Stimulated activated CD4-positive, alpha-beta T cell treated with anti-CD3 and anti-CD28 coated beads, Interleukin-4, amount 100 ng/mL, for 48 hours (primary cell): ENCODE measurements around the gene RDH16.
"Not testable (repeated sequence)": the region's sequence is repeated elsewhere in the genome, so short reads cannot be mapped to it uniquely, and the experiment has no call there.

Source experiments
- DNase-seq, 2 donors: peaks; one replicate each; pipeline ENCODE4 v3.0.0-alpha.2; 2020; ENCODE audit warnings: low read depth in 2 of 2

Gene RDH16

DNA sequence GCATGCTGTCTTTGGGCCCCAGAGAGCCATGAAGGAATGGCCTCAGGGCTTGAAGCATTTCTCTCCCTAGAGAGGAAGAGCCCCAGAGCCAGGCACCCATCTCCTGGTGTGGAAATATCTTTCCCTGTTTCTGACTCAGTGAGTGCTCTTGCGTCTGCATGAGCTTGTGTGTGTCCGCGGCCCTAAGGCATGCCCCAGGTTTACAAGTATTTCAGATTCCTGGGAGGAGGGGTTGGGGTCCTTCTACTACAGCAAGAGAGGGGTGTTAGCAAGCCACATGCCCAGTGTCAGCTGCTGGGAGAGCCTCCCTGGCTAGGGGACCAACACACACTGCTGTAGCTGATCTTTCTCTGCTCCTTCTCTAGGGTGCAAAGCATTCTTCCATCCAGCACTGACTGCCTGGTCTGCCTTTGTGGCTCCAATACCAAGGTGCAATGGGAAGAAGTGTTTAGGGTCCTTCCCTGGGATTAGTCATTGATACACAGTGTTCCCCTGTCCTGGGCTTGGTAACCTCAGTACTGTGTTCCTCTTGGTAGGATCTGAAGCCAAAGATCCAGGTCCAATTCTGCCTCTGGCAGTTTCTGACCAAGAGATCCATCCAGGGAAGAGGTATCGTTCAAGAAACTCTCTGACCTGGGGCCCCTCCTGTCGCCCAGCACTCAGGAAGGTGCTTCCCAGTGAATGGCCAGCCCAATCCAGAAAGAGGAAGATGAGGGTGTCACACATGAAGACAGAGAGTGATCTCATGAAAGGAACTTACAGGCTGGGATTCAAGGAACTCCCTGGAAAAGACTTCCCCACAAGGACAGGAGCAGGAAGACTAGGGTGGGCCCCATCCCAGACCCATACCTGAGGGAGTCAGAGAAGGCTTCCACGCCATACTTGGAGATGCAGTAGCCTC is 3.1 kb downstream of the RDH16 start:
- no peak for DNase-seq

GRCh38 chr12:56953314-56953713 is 4.1 kb downstream of the RDH16 start:
- DNase-seq: no peak

DNA sequence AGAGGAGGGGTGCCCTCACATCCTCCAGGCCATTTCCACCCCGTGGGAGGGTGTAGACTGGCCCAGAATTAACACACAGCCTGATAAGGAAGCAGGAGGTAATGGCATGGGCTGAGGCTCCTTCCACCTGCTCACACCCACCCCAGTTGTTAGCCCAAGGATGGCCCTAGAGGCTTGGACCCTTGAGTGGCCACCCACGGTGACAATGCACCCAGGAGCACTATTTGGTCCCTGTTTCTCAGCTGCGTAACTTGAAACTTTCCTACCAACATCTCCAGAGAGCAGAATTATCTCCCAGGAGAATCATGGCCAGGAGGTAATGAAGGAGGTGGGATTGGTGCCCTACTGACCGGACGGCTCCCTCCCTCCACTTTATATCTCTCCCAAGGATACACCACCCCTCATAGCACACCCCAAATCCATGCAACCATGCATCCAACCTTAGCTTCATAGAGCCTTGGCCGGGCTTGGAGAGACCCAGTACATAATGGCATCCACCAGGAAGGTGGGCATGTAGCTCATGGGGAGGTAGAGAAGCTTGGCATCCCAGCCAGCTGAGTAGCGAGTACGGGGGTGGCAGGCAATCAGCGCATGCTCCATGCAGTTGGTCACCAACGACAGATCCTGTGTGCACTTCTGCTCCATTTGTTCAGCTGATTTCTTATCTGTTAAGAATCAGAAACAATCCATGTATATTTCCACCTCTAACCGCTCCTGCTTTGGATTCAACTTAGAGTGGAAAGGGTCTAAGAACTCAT is 5.6 kb downstream of the RDH16 start:
- DNase-seq: no peak

- DNase-seq: no peak
Observed at GRCh38 chr12:56948881-56949280, 8.5 kb downstream of the RDH16 start.

DNA sequence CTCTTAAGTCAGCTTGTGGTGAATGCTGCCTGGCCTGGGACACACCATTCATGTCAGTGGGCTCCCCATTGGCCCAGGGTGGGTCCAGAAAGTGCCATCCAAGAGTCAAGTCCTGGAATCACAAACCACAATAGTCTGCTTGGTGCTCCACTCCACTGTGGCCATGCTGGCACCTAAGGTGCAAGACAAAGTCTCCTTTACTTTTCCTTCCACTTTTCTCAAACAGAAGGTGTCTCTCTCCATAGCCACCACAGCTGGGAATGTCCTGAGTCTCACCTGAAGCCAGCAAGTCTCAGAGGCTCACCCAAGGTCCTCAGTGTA is 9.0 kb downstream of the RDH16 start:
- no peak for DNase-seq

DNA sequence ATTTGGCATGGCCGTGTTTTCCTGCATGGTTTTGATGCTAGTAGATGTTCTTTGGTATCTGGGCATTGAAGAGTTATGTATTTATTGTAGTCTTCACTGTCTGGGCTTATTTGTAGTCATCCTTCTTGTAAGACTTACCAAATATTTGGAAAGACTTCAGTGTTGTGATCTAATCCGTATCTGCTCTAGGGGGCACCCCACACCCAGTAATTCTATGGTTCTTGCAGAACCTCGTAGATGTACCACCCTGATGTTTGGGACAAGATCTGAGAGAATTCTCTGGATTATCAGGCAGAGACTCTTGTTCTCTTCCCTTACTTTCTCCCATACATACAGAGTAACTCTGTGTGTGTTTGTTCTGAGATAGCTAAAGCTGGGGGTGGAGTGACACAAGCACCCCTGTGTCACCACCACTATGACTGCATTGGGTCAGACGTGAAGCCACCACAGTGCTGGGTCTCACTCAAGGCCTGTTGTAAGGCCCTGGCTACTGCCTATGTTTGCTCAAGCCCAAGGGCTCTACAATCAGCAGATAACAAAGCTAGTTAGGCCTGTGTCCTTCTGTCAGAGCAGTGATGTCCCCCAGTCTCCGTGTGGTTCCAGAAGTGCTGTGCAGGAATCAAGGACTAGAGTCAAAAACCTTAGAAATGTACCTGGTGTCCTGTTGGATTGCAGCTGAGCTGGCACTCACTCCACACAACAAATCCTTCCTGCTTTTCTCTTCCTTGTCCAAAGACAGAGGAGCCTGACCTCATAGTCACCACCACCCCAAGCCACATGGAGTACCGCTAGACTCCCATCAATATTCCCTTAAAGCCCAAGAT is 9.6 kb downstream of the RDH16 start:
- no peak for DNase-seq

DNA sequence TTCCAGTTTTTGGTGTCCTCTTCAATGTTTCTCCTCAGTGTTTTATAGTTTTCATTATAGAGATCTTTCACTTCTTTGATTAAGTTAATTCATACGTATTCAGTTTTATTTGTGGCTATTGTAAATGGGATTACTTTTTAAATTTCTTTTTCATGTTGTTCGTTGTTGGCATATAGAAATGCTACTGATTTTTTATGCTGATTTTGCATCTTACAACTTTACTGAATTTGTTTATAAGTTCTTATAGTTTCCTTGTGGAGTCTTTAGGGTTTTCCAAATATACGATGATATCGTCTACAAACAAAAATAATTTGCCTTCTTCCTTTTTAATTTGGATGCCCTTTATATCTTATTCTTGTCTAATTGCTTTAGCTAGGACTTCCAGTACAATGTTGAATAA is 13.5 kb downstream of the RDH16 start:
- DNase-seq: no peak

DNA sequence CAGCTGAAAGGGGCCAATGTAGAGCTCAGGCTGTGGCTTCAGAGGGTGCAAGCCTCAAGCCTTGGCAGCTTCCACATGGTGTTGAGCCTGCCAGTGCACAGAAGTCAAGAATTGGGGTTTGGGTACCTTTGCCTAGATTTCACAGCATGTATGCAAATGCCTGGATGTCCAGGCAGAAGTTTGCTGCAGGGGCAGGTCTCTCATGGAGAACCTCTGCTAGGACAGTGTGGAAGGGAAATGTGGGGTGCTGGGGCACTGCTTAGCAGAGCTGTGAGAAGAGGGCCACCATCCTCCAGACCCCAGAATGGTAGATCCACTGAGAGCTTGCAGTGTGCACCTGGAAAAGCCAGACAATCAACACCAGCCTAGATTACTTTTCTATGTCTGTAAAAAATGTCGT is 14.0 kb downstream of the RDH16 start:
- not testable (repeated sequence) for DNase-seq

- DNase-seq: no peak
Observed at GRCh38 chr12:56941299-56942017, 15.9 kb downstream of the RDH16 start.

DNA sequence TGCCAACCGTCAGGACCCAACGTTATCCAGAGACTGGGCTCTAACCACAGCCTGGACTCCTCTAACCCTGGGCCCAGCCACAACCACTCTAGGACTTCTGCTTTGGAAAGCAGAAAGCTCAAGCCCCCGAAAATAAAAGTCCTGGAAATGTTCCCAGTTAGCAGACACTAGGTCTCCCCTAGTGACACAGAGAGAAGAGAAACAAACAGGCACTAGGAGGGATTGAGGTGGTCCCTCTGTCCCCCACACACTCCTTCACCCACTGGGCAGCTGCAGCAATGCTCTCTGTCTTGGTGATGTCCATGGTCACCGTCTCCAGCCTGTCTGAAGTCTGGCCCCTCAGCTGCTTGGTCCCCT is 16.5 kb downstream of the RDH16 start:
- DNase-seq: not testable (repeated sequence)

DNA sequence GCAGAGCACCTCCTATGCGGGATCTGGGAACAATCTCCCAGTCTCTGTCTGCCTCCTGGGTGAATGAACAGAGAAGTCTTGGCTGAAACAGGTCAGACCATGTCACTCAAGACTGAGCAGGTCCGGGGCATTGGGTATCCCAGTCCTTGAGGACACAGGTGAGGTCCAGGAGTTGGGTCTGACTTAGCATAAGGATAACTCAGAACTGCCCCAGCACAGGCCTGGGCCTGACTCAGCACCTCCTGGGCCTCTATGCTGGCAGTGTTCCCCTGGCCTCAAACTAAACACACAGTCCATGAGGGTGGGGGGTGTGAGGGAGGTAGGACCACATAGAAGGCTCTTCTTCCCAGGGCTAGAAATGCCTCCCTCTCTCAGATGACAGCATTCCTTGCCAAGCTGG is 21.7 kb downstream of the RDH16 start:
- no peak for DNase-seq

DNA sequence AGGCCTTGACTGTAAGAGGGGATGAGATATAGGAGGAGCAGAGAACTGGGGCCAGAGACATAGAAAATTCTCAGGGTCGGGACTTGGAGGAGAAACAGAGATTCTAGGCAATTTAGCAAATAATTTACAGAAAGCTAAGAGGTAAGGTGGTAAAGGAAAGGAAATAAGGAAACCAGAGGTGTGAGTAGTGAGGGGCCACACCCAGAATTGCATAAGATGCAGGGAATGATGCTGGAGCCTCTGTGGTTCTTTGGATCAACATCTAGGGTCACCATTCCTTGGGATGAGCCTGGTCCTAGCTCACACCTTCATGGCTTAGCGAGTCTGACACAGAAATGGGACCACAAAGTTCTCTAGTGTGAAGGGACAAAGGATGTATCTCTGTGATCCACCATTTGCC is 22.3 kb downstream of the RDH16 start:
- no peak for DNase-seq

DNA sequence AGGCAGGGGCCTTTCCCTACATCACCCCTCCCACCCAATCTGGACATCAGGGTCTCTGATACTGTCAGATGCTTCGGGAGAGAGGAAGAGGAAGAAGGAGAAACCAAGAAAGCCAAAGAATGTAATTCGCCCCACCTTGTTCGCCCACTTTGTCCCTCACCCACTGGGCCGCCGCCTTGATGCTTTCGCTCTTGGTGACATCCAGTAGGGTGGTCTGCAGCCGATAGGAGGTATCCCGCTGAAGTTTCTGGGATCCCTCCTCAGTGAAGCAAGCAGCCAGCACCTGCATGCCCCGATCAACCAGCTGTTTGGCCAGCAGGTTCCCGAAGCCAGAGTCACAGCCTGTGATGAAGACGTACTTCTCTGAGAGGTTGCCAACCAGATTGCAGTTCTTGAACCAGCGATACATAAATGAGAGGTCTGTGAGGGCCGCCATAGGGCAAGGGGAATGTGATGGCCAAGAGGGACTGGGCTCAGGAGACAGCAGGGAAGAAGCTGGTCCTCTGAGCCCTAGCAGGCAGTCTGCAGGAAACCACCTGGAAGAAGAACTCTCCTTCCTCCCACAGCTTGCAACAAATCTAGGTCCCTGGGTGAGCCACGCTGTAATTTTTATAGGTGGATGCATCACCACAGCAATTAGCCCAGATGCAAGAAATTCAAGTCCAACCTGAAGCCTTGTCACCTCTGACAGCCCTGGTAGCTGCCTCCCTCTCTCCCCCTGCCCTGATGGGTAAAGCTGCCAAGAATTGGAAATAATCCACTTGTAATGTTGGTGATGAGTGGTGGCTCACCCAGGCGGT is 23.4 kb downstream of the RDH16 start, which contains the start of gene SDR9C7:
TSS of gene SDR9C7 (minus strand) at position 583 of the 800 bp plus-strand sequence. CDS start at position 436, 147 bp downstream.
- no peak for DNase-seq

DNA sequence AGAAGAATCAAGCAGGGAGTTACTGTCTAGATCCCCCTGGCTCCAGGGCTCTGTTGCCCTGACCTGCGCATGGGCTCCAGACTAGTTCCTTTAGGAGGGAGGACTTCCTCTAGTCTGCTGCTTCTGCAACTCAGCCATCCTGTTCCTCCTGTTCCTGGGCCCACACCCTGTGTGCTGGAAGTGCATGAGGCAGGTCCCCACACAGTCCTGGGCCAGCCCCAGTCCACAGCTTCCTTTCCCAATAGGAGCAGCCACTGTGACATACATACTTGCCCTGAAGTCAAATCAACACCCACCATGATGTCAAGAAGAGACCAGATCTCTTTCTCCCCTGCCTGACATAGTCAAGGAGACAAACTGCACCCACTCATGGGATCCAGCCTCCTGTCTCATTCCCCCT is 24.5 kb downstream of the RDH16 start:
- no peak for DNase-seq

GRCh38 chr12:56932146-56932545 is 25.3 kb downstream of the RDH16 start:
- no peak for DNase-seq

GRCh38 chr12:56931474-56931978 is 25.9 kb downstream of the RDH16 start:
- peak; percentile 3 to 9 for DNase-seq

- no peak for DNase-seq
Observed at GRCh38 chr12:56930241-56930640, 27.2 kb downstream of the RDH16 start.

DNA sequence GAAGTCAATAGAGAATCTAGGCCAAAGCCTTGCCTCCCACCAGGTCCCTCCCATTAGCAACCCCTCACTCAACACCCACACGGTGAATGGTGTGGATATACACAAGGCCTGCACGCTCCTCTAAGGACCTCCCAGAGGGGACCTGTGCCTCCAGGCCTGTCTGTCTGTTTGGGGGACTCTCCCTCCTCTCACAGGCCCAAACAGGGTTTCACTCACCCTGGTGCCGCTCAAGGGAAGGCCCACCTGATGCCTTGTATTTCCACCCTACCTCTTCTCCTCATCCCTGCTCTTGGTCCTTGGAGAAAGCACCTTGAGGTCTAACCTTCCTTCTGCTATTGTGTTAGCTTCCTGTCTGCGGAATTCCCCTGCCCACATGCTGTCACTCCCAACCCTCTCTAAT is 27.6 kb downstream of the RDH16 start:
- DNase-seq: no peak

DNA sequence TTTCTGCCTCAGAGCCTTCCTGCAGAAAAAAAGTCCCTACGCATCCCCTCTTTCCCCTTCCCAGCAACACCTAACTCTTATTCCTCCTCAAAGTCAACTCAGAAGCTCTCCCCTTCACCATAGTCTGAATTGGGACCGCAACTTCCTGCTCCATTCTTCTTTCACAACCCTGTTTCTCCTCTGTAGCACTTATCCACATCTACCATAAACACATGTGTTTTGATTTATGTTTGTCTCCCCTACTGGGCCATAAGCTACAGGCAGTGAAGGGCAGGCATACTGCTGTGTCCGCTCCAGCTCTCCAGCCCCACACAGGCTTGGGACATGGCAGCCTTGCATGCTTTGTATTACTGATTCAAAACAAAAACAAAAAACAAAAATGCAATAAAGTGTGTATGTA is 29.1 kb downstream of the RDH16 start:
- DNase-seq: no peak

DNA sequence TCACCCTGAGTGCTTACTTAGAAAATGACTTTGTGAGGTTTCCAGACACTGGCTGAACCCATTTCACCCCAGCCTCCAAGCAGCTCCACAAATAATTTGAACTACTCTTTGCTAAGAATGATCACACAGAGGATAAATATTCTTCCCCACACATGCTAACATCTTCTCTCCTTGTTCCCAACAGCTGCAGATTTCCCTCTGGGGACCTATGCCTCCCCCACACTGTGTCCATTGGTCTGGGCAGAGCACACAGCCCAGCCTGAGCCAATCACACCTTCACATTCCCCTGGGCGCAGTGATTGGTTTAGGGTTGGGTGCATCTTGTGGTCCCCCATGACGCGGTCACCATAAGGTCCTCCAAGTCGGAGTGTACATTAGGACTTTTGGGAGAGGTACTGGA is 30.1 kb downstream of the RDH16 start:
- no peak for DNase-seq

- DNase-seq: no peak
Observed at GRCh38 chr12:56922031-56922430, 35.4 kb downstream of the RDH16 start.
